HG03342 (cell line): ENCODE measurements around the gene NABP2.
"Not testable (repeated sequence)": the region's sequence is repeated elsewhere in the genome, so short reads cannot be mapped to it uniquely, and the experiment has no call there.

ENCODE experiments used
- ATAC-seq: cut with Tn5 transposase; IDR thresholded peaks from one replicate; pipeline ENCODE4 v1.9.1; 2021; ENCODE audit warnings: mild to moderate bottlenecking, moderate library complexity; ENCODE audit not compliant: unreplicated experiment

Gene NABP2

DNA sequence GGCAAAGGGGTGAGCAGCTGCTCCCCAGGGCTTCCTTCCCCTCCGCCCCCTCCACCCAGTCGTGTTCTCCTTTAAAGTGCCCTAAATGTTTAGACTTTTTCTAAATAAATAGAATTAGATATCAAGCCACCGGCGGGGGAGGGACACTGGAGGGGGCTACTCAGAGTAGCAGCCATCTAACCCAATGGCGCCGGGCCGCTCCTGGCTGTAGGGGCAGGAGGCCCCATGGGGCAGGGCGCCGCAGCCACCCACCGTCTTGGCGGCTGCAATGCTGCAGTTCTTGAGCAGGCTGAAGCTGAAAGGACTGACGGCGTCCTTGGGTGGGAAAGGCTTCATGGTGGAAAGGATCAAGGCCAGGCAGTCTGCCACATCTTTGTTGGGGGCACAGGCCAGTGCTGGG, 18.8 kb downstream of the NABP2 start:
- no peak for ATAC-seq

DNA sequence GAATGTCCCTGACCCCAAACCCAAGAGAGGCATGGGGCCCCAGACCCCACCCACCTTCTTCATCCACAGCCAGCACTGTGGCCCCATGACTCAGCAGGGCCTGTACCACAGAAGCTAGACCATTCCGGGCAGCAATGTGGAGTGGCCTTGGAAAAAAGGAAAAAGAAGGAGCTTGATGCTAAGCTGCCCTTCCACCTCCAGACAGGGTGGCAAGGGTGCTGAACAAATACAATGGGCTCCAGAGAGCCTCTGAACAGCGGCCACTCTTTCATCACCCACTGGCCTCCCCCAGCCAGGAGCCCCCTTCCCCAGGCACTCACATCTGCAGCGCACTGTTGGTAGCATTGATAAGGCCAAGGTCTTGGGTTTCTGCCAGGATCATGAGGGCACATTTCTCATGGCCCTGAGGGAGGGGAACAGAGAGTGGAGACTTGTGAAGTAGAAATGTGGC, 19.6 kb downstream of the NABP2 start:
- no peak for ATAC-seq

DNA sequence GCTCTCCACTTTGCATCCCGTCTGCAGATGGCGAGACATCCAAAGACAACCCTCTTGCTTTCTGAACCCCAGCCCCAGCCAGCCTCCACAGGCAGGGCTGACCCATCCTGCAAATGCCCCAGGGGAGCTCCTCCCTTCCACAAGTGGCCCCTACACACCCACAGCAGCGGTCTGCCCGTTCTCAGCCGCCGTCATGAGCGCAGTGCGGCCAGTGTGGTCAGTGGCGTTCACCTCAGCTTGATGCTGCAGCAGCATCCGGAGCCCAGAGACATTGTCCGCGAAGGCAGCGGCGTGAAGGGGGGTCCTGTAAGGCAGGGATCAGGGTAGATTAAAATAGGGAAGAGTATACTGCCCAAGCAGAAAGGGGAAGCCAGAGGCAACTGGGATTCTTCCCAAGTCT, 20.4 kb downstream of the NABP2 start:
- no peak for ATAC-seq

DNA sequence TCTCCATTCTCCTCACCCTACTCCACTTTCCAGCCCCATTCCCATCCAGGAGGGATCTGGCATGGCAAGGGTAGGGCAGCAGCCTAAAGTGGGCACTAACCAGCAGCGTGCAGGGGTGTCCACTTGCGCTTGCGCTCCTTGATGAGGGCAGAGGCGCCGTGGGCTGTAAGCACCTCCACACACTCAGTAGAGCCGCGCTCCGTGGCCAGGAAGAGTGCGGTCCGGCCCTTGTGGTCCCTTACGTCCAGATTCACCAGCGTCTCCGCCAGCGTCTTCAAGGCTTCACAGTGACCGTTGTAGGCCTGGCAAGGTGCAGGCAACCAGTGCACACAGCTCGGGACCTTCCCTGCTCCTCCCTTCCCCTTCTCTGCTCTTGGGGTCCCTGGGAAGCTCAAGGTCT, 23.8 kb downstream of the NABP2 start:
- no peak for ATAC-seq

DNA sequence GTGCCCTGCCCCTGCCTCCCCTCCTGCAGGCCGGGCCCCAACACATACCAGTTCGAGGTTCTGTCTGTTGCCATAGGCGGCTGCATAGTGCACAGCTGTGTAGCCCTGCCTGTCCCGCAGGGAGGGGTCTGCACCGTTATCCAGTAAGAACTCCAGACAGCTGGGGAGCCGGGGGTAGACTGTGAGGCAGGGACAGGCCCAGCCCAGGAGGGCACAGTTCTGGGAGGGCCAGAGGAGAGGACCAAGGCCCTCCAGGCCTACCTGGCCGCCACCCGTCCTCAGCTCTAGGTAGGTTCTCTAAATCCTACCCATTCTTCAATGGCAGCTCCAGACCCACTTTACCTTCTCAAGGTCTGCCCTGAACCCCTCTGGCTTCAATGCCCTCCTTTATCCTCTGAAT, 24.6 kb downstream of the NABP2 start:
- ATAC-seq: no peak

DNA sequence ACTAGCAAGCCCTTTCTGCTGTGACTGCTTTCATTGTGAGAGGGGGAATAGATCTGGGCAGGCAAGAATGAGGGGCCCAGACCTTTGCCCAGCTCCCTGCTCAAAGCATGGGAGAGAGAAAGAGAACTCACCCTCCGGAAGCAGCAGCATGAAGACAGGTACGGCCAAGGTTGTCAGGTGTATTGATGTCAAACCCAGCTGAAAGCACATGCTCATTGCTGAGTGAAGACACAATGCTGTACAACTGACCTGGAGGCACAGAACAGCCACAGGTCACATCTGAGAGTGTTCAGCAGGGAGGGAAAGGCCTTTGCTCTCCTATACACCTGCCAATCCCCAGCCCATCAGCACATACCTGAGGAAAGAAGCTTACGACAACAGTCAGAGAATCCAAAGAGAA, 28.5 kb downstream of the NABP2 start:
- no peak for ATAC-seq

DNA sequence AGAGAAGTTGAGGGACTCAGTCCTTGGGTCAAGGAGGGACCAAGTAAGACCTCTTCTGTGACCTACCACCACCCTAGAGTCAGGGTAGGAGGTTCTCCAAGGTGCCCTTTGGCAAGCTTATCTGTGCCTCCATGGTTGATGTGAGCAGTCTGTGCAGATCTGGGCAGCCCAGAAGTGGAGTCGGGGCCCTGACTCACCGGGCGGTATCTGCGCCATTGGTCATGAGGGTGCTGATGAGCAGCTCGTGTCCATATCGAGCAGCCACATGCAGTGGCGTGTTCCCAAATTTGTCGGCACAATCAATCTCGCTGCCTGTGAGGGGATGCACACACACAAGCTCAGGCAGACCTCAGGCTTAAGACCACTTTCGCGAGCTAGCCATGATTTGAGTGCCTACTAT, 28.9 kb downstream of the NABP2 start:
- no peak for ATAC-seq

DNA sequence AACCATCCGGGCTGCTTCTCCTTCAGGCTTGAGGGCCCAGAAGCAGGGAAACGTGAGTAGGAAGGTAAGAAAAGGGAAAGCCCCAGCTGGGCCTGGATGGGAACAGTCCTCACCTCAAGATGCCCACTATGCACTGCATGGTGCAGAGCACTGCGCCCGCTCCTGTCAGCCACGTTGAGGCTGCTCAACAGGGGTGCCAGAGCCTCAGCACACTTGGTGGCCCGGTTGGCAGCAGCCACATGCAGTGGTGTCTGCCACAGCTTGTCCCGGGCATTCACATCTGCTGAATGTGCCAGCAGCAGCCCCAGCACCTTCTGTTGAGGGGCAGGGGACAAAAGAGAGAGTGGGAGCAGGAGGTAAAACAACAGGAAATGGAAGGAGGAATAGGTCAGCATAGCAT, 31.5 kb downstream of the NABP2 start:
- ATAC-seq: no peak

DNA sequence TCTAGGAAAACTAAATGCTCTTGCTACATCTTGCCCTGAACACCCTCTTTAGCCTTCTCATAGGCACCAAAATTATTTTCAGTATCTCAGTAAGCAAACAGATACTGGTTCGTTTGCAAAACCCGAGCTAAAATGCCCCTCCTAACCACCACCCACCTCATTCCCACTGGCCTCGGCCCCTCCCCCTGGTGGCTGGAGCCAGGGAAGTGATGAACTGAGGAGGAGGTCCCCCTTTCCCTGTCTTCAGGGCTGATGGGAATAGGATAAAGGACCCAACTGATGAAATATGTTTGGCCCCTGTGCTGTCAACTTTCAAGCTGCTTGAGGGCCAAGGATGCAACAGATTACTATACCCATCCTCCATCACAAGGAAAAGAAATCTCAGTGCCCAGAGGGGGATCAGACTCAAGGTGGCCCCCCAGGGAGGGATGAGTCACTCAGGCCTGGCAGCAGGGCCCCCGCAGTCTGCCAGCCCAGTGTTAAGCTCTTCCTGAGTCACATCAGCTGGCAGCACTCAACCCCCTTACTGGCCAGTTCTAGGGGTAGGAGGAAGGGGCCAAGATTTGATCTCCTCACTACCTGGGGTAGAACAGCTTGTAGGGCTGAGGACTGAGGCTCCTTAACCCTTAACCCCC, 32.3 kb downstream of the NABP2 start:
- ATAC-seq: no peak

DNA sequence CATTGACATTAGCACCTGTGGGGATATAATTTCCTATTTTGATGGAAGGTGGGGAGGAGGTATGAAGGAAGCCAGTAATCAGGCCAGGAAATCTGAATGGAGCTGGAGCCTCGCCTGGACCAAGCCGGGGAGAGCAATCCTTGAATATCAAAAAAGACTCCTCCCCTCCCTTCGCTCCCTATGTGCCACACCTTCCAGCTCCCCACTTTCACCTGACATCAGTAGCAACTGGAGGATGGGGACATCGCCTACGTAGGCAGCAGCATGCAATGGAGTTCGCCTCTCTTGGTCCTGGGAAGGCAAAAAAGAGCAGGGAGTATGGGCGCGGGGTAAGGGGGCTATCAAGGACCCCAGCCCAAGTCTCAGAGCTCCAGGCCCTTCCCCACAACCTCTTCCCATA, 32.9 kb downstream of the NABP2 start:
- ATAC-seq: no peak

DNA sequence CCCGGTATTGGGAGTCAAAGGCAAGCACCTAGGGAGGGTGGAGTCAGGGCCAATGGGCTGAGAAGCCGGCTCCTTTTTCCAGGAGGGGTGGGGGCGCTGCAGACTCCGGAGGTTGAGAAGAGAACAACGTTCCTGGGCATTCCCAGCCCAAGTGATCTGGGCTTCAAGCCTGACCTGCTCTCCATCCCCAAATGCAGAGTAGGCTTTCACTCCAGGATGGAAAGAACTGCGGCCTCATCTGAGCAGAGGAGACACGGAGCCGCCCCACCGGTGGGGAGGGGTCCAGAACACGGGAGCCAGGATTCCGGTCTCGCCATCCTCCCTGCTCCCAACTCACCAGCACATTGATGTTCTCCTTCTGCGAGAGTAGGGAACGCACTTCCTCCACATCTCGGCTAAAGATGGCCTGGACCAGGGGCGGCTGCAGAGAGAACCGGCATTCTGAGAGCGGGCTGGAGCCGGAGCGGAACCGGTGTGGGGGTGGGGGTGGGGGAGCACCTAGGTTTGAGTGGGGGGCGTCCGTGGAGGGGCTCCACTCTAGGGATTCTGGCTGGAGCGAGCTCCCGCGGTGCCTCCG, 33.4 kb downstream of the NABP2 start:
- peak; percentile 11 for ATAC-seq

DNA sequence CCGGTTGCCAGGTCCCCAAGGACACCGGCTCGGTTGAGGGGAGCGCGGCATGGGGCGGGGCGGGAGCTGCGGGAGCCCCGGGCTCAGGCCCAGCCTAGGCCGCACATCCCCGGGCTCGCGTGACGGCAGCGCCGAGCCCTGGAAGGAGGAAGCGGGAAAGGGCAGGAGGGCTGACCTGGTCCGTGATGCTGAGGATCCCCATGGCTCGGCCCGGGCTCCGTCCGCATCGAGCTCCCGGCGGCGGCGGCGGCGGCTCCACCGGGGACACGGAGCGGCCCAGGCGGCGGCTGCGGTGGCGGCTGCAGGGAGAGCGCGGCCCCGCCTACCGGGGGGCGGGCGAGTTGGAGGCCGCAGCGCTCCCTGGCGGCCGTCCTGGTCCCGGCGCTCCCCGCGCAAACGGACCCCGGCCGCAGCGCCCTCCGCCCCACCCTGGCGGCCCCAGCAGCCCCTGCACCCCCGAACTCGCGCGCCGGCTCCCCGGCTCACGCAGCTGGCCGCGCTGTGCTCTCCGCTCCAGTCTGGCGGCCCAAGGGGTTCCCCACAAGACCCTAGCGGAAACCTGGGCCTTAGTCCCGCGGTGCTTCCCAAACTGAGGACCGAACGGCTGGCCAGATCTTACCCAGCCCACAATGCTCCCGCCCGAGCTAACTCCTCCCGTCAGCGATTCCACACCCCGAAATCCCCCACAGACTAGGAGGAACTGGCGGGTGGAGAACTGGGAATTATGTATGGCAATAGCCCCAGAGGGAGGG, 34.1 kb downstream of the NABP2 start, which contains the start of gene ANKRD52:
Gene ANKRD52, minus strand, starts transcription at position 317 of the 752 bp plus-strand sequence. Its CDS starts 115 bp downstream, at position 202.
- peak; percentile 89 for ATAC-seq

DNA sequence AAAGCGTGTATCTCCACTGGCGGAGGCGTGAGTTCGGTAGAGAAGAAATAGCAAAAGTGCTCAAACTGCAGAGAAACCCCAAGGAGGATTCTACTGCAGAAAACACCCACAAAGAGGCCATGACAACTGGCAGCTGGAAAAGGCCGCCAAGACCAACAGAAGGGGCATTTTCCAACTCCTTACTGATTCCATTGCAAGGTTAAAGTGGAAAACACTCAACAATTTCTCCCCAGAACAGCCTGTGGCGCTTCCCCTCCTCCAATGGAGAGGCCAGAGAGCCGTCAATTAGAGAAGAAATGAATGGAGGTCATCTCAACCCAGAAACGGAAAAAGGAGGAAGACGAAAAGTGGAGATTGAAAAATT, 34.7 kb downstream of the NABP2 start:
- ATAC-seq: no peak

DNA sequence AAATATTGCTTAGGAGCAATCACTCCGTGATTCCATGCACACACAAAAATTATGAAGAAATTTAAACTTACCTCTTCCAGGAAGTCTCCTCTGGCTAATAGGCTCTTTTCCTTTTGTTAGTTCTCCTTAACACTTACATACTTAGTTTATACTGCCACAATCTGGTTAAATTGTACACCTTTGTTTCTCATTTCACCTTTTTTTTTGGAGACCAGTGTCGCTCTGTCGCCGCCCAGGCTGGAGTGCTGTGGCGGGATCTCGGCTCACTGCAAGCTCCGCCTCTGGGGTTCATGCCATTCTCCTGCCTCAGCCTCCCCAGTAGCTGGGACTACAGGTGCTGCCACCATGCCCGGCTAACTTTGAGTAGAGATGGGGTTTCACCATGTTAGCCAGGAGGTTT, 36.2 kb downstream of the NABP2 start:
- no peak for ATAC-seq

DNA sequence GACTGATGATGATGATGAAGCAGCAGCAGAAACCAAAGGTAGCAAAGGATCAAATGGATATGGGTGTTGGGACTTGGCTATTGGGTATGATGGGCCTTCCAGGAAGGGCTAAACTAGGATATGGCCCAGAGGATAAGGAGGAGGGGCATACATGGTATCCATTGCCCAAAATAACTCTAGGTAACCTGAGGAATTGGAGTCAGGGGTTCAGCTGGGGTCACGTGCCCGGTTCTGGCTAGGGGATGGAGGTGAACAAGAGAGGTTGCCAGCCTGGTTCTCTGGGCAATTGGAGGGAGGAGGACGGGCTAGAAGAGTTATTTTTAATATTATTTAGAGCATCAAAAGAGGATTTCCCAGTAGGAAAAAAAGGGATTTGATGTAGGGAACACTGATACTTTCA, 36.8 kb downstream of the NABP2 start:
- ATAC-seq: no peak

DNA sequence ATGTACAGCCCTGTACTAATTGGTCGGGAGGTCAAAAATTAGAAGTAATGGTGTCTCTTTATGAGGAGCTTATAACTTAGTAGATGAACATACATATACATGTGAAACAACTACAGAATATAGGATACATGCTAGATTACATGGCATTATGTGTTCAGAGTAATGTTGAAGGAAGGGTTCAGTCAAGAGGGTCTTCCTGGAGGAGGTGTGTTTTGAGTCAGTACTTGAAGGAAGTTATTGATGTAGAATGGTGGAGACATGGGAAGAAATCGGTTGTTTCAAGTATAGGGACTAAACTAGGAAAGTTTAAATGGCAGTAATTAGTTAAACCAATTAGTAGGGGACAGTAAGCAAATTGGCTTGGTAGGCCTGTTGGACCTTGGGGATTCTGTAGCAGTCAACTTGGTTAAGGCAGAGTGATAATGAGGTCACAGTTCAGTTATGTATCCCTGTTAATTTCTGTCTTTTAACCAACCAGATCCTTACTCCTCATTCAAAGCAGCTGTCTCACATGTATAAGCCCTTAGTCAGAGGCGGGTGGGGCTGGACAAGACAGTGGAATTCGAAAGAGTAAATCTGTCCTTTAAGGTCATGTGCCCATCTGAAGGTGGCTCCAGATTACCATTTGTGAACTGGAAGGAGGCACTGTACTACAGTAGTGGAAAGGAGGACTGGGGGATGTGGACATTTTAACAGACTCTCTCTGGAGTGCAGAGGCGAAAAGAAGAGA, 37.5 kb downstream of the NABP2 start:
- no peak for ATAC-seq

DNA sequence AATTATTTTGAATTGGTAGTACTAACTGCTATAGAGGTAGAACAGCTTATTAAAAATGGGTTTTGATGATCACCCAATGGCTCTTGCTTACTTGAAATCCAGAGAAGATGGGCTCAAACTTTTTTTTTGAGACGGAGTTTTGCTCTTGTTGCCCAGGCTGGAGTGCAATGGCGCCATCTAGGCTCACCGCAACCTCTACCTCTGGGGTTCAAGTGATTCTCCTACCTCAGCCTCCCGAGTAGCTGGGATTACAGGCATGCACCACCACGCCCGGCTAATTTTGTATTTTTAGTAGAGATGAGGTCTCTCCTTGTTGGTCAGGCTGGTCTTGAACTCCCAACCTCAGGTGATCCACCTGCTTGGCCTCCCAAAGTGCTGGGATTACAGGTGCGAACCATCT, 38.8 kb downstream of the NABP2 start:
- not testable (repeated sequence) for ATAC-seq

DNA sequence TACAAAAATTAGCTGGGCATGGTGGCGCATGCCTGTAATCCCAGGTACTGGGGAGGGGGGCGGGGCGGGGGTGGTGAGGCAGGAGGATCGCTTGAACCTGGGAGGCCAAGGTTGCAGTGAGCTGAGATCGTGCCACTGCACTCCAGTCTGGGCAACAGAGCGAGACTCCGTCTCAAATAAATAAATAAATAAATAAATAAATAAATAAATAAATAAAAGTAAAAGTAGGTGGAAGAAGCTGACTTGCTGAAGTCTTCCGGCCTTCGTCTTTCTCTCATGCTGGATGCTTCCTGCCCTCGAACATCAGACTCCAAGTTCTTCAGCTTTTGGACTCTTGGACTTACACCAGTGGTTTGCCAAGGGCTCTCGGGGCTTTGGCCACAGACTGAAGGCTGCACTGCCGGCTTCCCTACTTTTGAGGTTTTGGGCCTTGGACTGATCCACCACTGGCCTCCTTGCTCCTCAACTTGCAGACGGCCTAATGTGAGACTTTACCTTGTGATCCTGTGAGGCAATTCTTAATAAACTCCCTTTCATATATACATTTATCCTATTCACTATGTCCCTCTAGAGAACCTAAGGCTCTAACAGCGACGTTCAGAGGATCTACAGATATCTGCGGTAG, 42.0 kb downstream of the NABP2 start:
- not testable (repeated sequence) for ATAC-seq

DNA sequence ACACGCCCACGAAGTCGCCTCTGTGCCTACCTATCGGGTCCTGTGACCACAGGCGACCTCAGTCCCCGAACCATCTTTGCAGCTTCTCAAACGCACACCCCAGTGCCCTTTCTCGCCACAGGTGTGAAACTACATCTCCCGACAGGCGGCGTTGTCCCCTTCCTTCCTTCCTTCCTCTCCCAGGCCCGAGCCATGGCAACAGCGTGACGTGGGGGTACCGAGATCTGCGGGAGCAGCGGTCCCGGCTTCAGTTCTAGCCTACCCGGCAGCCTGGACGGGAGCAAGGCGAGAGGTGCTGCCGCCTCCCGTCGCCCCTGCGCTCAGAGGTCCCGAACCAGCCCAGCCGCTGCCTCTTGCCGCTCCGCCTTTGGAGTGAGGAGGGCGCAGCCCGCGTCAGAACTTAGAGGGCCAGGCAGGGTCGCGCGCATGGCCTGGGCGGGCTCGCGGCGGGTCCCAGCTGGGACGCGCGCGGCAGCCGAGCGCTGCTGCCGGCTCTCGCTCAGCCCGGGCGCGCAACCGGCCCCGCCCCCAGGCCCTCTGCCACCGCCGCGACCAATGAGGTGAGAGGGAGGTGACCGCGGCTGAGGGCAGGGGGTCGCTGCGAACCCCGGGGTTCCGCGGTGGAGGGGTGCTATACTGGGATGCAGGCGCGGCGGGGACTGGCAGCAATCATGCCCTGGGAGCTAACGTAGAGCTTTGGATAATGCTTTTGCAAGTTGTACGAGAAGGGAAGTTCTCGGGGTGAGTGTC, 42.7 kb downstream of the NABP2 start, which contains the start of gene COQ10A:
Gene COQ10A, plus strand, starts transcription at position 250 of the 750 bp plus-strand sequence. Its CDS starts 177 bp downstream, at position 427.
- ATAC-seq: peak; percentile 86

DNA sequence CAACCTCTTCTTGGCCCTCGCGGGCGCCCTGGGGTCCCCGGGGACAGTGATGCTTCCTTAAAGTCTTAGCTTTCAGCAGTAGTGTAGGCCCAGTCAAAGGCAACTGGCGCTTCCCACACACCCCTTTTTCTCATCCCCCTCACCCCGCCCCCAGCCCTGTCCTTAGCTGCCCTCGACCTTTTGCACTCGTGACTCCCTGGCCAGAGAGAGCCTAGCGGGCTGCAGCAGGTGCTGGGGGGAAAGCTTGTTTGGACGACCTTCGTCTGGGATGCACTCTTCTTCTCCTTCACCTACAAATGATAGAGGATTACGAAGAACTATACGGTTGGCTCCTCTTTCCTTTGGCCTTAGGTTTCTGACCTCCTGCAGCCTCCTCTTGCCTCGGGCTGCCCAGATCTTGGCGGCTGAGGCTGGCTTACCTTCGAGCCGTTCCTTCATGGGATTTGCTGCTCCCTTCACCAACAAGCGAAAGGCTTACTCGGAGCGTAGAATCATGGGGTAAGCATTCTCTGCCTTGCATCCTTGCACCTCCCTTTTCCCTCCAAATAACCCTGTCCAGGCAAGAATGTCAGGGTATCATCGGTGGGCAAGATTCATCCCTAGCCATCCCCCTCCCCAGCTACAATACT, 43.4 kb downstream of the NABP2 start:
- peak; percentile 9 for ATAC-seq
